SW 1271 (cell line): ENCODE measurements around the gene ZNF669.
"Not testable (repeated sequence)": the region's sequence is repeated elsewhere in the genome, so short reads cannot be mapped to it uniquely, and the experiment has no call there.

Experiments
- DNase-seq, 2 experiments: peaks; one replicate each; lab custom pipeline; 2025; lab: John Stamatoyannopoulos, UW

Gene ZNF669

DNA sequence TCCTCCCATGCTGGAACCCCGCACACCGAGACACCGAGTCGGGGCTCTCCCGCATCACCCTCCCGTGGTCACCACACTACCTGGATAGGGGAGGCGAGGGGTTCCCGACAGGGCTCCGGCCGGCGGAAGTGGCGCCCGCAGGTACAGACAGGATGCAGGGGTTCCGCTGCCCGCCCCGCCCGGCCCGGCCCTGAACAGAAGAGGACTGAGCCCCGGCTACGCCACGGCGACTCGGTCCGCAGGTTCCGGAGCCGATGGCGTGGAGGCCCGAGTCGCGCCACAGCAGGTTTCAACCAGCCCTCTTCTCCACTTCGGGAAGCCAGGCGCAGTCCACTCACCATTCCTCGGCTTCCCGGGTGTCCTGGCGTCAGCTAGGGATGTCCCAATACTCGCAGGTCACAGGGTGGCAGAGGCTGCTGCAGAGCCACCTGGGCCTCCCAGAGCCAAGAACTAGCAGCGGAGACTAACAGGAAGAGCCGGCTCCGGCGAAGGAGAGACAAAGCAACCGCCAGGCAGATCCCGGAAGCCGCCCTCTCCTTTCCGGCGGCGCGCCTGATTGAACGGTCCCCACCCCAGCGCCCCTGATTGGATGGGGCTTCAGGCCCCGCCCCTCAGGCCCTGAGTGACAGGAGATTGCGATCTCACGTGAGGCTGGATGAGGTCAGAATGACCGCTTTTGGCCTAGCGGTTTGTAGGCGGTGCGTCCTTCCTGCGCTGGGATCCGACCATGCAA lies at the start of gene ZNF669:
Gene ZNF669 (minus strand): TSS at position 498 of the 733 bp plus-strand sequence. CDS start 157 bp downstream, at position 341.
- peak; percentile 99 for DNase-seq

DNA sequence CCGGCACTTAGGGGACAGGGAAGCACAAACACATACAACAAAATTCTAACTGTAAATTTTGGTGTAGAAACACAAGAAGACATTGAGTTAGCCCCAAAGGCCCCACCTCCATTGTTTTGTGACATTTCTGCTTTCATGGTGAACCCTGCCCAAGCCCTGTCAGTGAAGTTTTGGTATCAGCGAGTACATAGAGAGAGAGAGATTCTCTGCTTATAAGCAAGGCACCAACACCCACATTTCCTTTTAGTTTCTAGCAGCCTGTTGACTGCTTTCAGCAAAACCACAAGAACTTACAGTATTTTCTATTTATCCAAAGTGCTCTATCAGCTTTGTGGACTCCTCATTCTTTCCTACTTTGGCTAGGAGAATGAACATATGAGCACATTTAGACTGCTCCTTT lies 43.6 kb upstream of the ZNF669 start:
- DNase-seq, result no peak

DNA sequence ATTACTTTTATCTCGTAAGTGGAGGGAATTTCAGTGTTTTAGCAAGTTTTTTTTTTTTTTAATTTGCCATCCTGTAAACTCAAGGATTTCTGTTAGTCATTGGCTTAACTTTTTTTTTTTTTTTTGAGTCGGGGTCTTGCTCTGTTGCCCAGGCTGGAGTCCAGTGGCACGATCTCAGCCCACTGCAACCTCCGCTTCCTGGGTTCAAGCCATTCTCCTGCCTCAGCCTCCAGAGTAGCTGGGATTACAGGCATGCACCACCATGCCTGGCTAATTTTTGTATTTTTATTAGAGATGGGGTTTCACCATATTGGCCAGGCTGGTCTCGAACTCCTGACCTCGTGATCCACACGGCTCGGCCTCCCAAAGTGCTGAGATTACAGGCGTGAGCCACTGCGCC lies 43.0 kb upstream of the ZNF669 start:
- not testable (repeated sequence) for DNase-seq

DNA sequence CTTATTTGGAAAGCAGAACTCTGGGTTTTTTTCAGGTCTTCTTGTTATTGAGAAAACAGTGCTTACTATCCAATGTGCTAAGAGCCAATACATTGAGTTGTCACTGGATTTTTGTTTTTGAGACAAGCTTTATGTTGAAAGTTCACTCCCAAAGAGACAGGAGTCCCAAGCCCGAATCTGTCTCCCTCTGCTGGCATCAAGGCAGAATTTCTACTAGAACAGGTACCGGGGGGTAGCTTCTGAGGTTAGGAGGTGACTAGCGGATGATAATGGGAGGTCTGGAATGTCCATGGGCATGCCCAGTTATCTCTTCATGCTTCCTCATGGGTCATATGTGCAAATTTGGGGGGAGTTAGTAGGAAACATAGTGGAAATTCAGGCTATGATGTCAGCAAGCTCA lies 42.5 kb upstream of the ZNF669 start:
- DNase-seq, result no peak

DNA sequence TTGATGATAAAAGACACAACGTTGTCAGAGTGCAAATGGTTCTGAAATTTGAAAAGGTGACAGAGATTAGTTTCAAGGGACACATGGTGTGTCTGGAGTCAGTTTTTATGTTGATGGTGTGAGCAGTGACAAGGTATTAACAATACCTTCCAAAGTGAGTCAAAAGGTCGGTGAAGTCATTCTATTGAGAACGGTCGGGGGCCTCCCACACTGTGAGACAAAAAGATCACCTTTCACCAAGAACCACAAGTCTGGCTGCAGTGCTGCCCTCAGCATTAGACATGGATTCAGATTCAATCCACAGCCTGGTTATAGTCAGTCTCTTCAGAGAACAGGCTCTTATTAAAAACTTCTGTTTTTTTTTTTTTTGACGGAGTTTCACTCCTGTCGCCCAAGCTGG lies 41.1 kb upstream of the ZNF669 start:
- DNase-seq, result no peak

DNA sequence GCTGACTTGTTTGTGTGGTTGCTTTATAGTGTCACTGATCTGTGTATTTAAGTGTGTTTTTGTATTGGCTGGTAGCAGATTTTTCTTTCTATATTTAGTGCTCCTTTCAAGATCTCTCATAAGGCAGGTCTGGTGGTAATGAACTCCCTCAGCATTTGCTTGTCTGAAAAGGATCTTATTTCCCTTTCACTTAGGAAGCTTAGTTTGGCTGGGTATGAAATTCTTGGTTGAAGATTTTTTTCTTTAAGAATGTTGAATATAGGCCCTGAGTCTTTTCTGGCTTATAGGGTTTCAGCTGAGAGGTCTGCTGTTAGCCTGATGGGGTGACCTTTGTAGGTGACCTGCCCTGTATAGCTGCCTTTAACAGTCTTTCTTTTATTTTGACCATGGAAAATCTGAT lies 35.4 kb upstream of the ZNF669 start:
- DNase-seq, result not testable (repeated sequence)

GRCh38 chr1:247131236-247131635 lies 27.1 kb upstream of the ZNF669 start:
- DNase-seq, result no peak

GRCh38 chr1:247127519-247128282 lies 23.5 kb upstream of the ZNF669 start:
- not testable (repeated sequence) for DNase-seq

- DNase-seq, result not testable (repeated sequence)
Measured at GRCh38 chr1:247126601-247127000, 22.4 kb upstream of the ZNF669 start.

- DNase-seq, result not testable (repeated sequence)
Measured at GRCh38 chr1:247126166-247126565, 22.0 kb upstream of the ZNF669 start.

DNA sequence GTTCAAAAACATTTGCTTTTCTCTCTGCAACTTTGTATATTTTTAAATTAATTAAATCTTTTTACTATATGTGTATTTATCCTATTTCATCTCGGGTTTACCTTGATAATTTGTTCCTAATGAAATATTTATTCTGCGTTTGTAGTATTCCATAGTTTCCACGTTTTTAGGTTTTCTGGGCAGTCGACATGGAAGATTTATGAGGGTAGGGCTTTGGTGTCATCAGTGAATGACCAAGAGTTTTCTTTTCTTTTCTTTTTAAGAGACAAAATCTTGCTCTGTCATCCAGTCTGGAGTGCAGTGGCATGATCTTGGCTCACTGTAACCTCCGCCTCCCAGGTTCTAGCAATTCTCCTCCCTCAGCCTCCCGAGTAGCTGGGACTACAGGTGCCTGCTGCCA lies 17.2 kb upstream of the ZNF669 start:
- DNase-seq, result no peak

GRCh38 chr1:247120408-247120668 lies 16.2 kb upstream of the ZNF669 start:
- not testable (repeated sequence) for DNase-seq

GRCh38 chr1:247119600-247120407 lies 15.6 kb upstream of the ZNF669 start:
- no peak for DNase-seq

DNA sequence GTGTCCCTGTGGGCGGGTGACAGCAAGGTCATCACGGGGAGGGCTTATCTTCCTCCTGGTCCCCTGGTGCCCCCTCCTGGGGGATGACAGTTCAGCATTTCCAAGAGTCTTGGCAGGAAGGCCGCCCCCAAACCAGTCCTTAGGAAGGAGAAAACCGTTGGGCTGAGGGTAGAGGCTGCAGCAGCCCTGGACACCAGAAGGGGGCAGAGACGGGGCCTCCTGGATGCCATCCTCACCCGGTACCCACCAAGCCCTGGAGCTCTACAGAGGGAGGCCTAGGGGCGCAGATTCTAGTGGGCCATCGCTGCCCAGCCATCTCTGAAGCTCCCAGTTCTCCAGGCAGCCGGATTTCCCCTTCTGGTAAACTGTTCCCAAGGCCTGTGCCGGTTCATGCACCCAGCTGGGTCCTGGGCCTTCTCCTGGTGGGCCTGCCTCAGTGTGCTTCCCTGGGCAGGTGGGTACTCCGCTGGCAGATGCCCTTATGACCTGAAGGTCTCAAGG lies 14.8 kb upstream of the ZNF669 start:
- peak in 1 of 2 experiments; percentile 43 for DNase-seq

DNA sequence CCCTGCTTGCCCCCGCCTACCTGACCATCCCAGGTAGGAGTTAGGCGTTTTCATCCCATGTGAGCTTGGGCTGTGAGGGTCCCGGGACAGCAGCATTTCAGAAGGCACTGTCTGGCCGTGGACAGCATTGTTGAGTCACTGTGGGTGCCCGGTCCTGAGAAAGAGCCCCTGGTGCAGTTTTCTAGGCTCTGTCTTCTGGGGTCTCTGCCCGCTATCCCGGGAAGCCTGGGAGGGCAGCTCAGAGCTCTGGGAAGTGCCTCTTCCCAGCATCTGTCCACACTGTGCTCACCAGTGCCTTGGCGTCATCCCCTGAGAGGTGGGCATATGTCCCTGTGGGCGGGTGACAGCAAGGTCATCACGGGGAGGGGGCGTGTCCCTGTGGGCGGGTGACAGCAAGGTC lies 11.4 kb upstream of the ZNF669 start:
- no peak for DNase-seq

- no peak for DNase-seq
Measured at GRCh38 chr1:247115141-247115510, 11.0 kb upstream of the ZNF669 start.

DNA sequence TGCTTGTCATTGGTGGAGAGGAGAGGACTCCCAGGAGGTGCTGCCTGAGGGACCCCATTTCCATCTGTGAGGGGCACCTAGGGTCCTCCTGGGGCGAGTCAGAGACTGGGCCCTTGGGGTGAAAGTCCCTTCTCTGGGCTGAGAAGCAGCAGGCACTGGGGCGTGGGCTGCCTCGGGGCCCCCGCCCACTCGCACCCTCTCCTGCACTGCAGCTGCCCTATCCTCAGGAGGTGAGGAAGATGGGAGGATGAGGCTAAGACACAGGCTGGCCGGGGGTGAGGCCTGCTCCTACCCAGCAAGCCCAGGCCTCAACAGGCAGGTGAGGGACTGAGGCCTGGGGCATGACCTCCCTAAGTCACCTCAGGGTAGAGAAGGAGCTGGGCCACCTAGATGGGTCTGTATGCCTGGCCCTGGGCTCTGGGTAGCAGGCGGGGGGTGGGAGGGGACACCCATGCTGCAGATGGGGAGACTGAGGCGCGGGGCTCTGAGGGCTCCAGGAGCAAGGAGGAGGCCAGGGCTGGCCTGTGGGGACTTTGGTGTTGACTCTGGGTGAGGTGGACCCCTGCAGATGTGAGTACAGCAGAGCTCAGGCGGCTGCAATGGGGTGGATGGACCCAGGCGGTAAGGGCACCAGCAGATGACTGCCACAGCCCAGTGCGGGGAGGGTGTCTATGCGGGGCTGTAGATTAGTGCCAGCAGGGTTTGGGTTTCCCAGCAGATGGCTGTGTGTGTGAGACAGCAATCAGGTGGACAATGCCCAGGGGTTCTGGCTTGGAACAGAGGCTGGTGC lies 10.4 kb upstream of the ZNF669 start:
- no peak for DNase-seq

- no peak for DNase-seq
Measured at GRCh38 chr1:247113733-247114271, 9.6 kb upstream of the ZNF669 start.

GRCh38 chr1:247113094-247113497 lies 8.9 kb upstream of the ZNF669 start:
- DNase-seq, result peak in 1 of 2 experiments; percentile 27

DNA sequence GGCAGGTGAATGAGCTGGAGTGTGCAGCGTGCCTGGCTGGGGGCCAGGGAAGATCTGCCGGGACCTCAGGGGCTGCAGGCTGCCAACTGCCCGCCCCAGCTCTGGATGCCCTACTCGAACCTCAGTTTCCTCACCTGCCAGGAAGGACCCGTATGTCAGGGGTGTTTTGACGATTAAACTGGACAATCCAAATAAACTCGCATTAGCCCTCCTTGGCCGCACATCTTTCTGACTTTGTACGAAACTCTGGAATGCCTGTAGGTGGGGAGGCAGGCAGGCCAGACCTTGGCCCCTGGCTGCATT lies 8.3 kb upstream of the ZNF669 start:
- no peak for DNase-seq

- peak; percentile 48 to 59 for DNase-seq
Measured at GRCh38 chr1:247111700-247112478, 7.7 kb upstream of the ZNF669 start.
